NCI-H146 treated with DMSO at 0.1 percent for 48 hours (cell line): ENCODE results near the gene FAM107B.

Experiments
- DNase-seq: peaks from one replicate; lab custom pipeline; 2025; ENCODE audit not compliant: unreplicated experiment; lab: John Stamatoyannopoulos, UW

Gene FAM107B

GRCh38 chr10:14779001-14779651 lies 4.4 kb upstream of the FAM107B start:
- no peak for DNase-seq

GRCh38 chr10:14776546-14776945 lies 1.8 kb upstream of the FAM107B start:
- no peak for DNase-seq

- no peak for DNase-seq
Measured at GRCh38 chr10:14775656-14776055, 959 bp upstream of the FAM107B start.

- DNase-seq: no peak
Measured at GRCh38 chr10:14774214-14774580, 500 bp downstream of the FAM107B start.

GRCh38 chr10:14773551-14774213 lies 1.0 kb downstream of the FAM107B start:
- DNase-seq: no peak

GRCh38 chr10:14772399-14772798 lies 2.3 kb downstream of the FAM107B start:
- DNase-seq: no peak

- DNase-seq: no peak
Measured at GRCh38 chr10:14770927-14771326, 3.8 kb downstream of the FAM107B start.

GRCh38 chr10:14761372-14761771 lies 13.3 kb downstream of the FAM107B start:
- no peak for DNase-seq

- no peak for DNase-seq
Measured at GRCh38 chr10:14758994-14759664, 15.6 kb downstream of the FAM107B start.

GRCh38 chr10:14758451-14758850 lies 16.2 kb downstream of the FAM107B start:
- no peak for DNase-seq

- DNase-seq: no peak
Measured at GRCh38 chr10:14757986-14758385, 16.7 kb downstream of the FAM107B start.

GRCh38 chr10:14757394-14757793 lies 17.3 kb downstream of the FAM107B start:
- DNase-seq: no peak

- DNase-seq: no peak
Measured at GRCh38 chr10:14753441-14753840, 21.3 kb downstream of the FAM107B start.

- DNase-seq: no peak
Measured at GRCh38 chr10:14751921-14752320, 22.8 kb downstream of the FAM107B start.

GRCh38 chr10:14751014-14751896 lies 23.4 kb downstream of the FAM107B start:
- no peak for DNase-seq

- DNase-seq: no peak
Measured at GRCh38 chr10:14749070-14749809, 25.5 kb downstream of the FAM107B start.

- DNase-seq: no peak
Measured at GRCh38 chr10:14748441-14748840, 26.3 kb downstream of the FAM107B start.

GRCh38 chr10:14742815-14743214 lies 31.9 kb downstream of the FAM107B start:
- no peak for DNase-seq

- DNase-seq: no peak
Measured at GRCh38 chr10:14742382-14742781, 32.3 kb downstream of the FAM107B start.

GRCh38 chr10:14740684-14741247 lies 33.9 kb downstream of the FAM107B start:
- DNase-seq: no peak
